ENCODE measurements around the gene CWF19L1. TPM values are rescaled to one million over a fixed set of nuclear protein-coding genes. Genes with fewer than 3 reads are reported as not detected.

CWF19L1 gene
- total RNA-seq = 10 to 100 TPM; 11.6 to 13.8 (median 13.0) TPM

DNA sequence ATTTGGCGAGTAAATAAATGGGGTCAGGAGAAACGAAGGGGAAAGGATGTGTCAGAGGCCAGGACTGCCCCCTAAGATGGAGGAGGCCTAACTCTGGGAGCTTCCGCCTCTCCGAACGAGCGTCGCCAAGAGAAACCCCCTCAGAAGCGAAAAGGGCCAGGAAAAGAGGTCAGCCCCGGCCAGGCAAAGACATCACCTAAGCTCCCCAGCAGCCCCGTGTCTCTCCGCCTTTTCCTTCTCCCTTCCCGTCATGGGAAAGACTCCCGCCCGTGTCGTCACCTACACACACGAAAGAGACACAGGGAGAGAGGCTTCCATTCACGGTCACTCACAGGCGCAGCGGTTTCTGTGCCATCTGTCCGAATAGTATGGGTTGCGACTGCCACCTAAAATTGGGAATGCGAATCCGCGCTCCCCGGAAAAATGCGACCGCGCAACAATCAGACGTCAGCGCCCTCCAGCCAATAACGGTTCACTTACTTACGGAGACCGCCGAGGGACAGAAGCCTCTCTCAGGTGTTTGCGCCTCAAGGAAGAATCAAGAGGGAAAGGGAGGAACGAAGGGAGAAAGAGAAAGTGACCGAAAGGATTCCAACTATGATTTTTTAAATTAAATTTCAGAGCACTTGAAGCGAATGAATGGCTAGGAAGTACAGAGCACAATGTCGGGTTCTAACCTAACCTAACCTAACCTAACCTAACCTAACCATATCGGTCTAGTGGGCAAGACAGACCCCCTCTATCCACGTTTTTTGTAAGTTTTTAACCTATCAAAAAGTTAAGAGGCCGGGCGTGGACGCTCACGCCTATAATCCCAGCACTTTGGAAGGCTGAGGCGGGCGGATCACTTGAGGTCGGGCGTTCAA is at the start of gene CWF19L1:
TSS of gene CWF19L1 (minus strand) at position 400 of the 866 bp plus-strand sequence. CDS start at position 355, 45 bp downstream.
- intact Hi-C loops (cut with DNase I; ENCODE audit: low total_unique reads) = loop anchor here (1.0 kb wide), 2 partner anchors 19 to 81 kb away; partner anchors contain the start of genes BLOC1S2 and ERLIN1
- ATAC-seq = peak; percentile 99
- Histone ChIP-seq H3K27me3 (no peaks in the 10 kb centered on the region), H3K4me3 (peak within 1 kb of the TSS; percentile 68 to 99 (median 90)), H3K4me1 (peaks cover 9 to 20% of the 10 kb centered on the region in 2 donors), H3K9me3 (no peaks in the 10 kb centered on the region), H3K27ac (peak within 1 kb of the TSS; percentile 76 to 86 (median 80)), H3K36me3 (peaks cover 0 to 7% of the 10 kb centered on the region in 2 donors)
- TF ChIP-seq, protein P1, sequence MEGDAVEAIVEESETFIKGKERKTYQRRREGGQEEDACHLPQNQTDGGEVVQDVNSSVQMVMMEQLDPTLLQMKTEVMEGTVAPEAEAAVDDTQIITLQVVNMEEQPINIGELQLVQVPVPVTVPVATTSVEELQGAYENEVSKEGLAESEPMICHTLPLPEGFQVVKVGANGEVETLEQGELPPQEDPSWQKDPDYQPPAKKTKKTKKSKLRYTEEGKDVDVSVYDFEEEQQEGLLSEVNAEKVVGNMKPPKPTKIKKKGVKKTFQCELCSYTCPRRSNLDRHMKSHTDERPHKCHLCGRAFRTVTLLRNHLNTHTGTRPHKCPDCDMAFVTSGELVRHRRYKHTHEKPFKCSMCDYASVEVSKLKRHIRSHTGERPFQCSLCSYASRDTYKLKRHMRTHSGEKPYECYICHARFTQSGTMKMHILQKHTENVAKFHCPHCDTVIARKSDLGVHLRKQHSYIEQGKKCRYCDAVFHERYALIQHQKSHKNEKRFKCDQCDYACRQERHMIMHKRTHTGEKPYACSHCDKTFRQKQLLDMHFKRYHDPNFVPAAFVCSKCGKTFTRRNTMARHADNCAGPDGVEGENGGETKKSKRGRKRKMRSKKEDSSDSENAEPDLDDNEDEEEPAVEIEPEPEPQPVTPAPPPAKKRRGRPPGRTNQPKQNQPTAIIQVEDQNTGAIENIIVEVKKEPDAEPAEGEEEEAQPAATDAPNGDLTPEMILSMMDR (IDR thresholded peaks at IDR 0.05 in 4 of 5, conservative IDR thresholded peaks at IDR 0.05 in 1 of 5) = no peak
- TF ChIP-seq POLR2A (IDR thresholded peaks at IDR 0.05) = peak; percentile 14 to 25
- in situ Hi-C loops (cut with MboI; ENCODE audit: low sequenced_read_pairs in 4 of 4) = no loop called here
- peak; percentile 78 to 86 for DNase-seq

DNA sequence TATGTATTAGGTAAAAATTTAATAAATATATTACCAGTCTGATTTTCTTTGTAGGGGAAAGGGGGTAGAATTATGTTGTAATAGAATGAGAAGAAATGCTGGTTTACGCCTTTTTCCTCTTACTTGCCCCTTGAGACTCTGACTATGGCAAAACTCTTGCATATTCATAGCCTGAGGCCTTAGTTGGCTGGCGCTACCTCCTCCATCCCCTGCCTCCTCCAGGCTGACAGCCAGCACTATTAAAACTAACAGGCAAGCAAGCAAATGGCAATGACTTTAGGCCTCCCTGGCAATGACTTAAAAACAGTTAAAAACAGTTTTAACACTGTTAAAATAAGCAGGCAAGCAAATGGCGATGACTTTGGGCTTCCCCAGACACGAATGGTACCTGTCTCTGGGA is 48.2 kb upstream of the CWF19L1 start:
- Histone ChIP-seq H3K4me3 (no peak overlapping the region), H3K27me3 (peaks cover 0 to 12% (median 9%) of the 10 kb centered on the region in 3 donors), H3K4me1 (no peaks in the 10 kb centered on the region), H3K9me3 (no peaks in the 10 kb centered on the region), H3K27ac (no peak overlapping the region), H3K36me3 (no peaks in the 10 kb centered on the region)
- intact Hi-C loops (cut with DNase I; ENCODE audit: low total_unique reads) (no loop called here), in situ Hi-C loops (cut with MboI; ENCODE audit: low sequenced_read_pairs in 4 of 4) (no loop called here)
- no peak for DNase-seq
- TF ChIP-seq, protein P1 (IDR thresholded peaks at IDR 0.05 in 4 of 5, conservative IDR thresholded peaks at IDR 0.05 in 1 of 5) = no peak
- TF ChIP-seq POLR2A (IDR thresholded peaks at IDR 0.05) = no peak
- ATAC-seq = no peak

DNA sequence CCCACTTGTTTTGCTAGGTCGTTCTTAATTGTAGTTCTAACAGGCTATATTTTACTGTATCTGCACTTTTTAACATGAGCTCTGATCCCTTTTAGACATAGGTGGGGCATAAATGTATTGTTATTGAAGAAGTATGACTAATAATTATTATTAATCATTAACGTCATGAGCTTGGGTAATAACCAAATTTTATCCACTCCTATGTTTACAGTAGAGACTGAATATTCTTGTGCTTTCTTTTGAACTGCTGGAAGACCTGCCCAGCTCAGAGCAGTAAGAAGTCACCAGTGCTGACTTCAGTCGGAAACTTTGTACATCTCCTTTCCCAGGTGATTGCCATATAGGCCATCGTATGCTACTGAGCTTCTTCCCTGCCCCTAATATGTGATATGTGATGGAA is 43.9 kb upstream of the CWF19L1 start:
- in situ Hi-C loops (cut with MboI; ENCODE audit: low sequenced_read_pairs in 4 of 4) = no loop called here
- DNase-seq (no peak), ATAC-seq (no peak)
- Histone ChIP-seq H3K4me1 (no peaks in the 10 kb centered on the region), H3K4me3 (no peak overlapping the region), H3K27me3 (peaks cover 0 to 9% (median 7%) of the 10 kb centered on the region in 3 donors), H3K27ac (no peak overlapping the region), H3K9me3 (no peaks in the 10 kb centered on the region), H3K36me3 (no peaks in the 10 kb centered on the region)
- intact Hi-C loops (cut with DNase I; ENCODE audit: low total_unique reads) = no loop called here
- TF ChIP-seq, protein P1 (IDR thresholded peaks at IDR 0.05 in 4 of 5, conservative IDR thresholded peaks at IDR 0.05 in 1 of 5) = no peak
- TF ChIP-seq POLR2A (IDR thresholded peaks at IDR 0.05) = no peak

DNA sequence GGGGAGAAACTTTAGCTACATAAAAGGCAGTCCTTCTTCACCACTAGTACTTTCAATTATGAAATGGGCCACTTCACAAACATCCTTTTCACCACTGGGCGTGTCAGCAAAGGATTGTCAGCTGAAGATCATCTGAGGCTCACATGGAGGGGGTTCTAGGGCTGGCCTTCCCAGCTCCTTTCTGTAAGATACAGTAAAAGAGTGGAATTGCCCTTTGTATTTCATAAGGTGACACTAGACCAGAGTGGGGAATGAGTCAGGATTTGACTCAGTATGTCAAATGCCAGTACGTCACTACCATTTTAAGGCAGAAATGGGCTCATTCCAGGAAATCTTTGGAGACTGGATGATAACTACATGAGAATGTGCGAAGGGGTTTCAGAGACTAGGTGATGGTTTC is 40.2 kb upstream of the CWF19L1 start:
- Histone ChIP-seq H3K27me3 (peaks cover 4 to 7% (median 6%) of the 10 kb centered on the region in 3 donors), H3K36me3 (no peaks in the 10 kb centered on the region), H3K9me3 (no peaks in the 10 kb centered on the region), H3K4me1 (no peaks in the 10 kb centered on the region), H3K27ac (no peak overlapping the region), H3K4me3 (no peak overlapping the region)
- in situ Hi-C loops (cut with MboI; ENCODE audit: low sequenced_read_pairs in 4 of 4) = no loop called here
- no peak for TF ChIP-seq POLR2A (IDR thresholded peaks at IDR 0.05)
- TF ChIP-seq, protein P1 (IDR thresholded peaks at IDR 0.05 in 4 of 5, conservative IDR thresholded peaks at IDR 0.05 in 1 of 5) = no peak
- intact Hi-C loops (cut with DNase I; ENCODE audit: low total_unique reads) = no loop called here
- DNase-seq (no peak), ATAC-seq (no peak)

All from gastrocnemius medialis (tissue), 4 donors.